ENCODE measurements around the gene TBXT.

DNA sequence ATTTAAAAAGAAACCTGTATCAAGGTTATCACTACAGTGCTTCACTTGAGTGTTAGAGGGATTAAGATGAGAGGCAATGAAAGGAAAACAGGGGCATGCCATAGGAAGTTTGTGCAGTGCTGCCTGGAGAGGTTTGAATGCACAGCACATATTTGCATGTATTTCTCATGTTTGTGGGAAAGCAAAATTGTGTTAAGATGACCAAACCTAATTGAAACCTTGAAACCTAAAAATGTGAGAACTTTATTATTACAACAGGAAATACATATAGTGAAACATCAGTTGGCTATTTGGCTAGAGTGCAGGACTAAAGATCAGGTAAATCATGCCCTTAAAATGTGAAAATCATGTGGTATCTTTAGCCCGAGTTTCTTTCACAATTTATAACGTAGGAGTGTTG lies 8.5 kb upstream of the TBXT start:
- no peak for TF ChIP-seq CTCF (IDR thresholded peaks at IDR 0.05)
- no peak for TF ChIP-seq POLR2A (IDR thresholded peaks at IDR 0.05)

All from testis (tissue), 2 donors.